Ishikawa (cell line): ENCODE measurements around the gene IGFN1.

ENCODE experiments used
- CEBPB ChIP-seq: IDR thresholded peaks from 2 replicates; pipeline ENCODE4 v1.6.1; 2012
- CREB1 ChIP-seq: IDR thresholded peaks from 2 replicates; pipeline ENCODE4 v1.6.1; 2012; ENCODE audit warnings: low read depth
- EGR1 ChIP-seq: IDR thresholded peaks from 2 replicates; pipeline ENCODE4 v1.6.1; 2012
- EP300 ChIP-seq: IDR thresholded peaks from 2 replicates; pipeline ENCODE4 v1.6.1; 2012; ENCODE audit warnings: borderline replicate concordance
- FOXM1 ChIP-seq: IDR thresholded peaks from 2 replicates; pipeline ENCODE4 v1.6.1; 2012; ENCODE audit warnings: low read depth, borderline replicate concordance
- MAX ChIP-seq: IDR thresholded peaks from 2 replicates; pipeline ENCODE4 v1.6.1; 2012
- NFIC ChIP-seq: IDR thresholded peaks from 2 replicates; pipeline ENCODE4 v1.6.1; 2012
- RAD21 ChIP-seq: IDR thresholded peaks from 2 replicates; pipeline ENCODE4 v1.6.1; 2012; ENCODE audit warnings: low read depth
- REST ChIP-seq: IDR thresholded peaks from 2 replicates; pipeline ENCODE4 v1.6.1; 2012; ENCODE audit warnings: low read depth, mild to moderate bottlenecking
- TAF1 ChIP-seq: IDR thresholded peaks from 2 replicates; pipeline ENCODE4 v1.6.1; 2012; ENCODE audit warnings: low read depth, mild to moderate bottlenecking
- TEAD4 ChIP-seq: IDR thresholded peaks from 2 replicates; pipeline ENCODE4 v1.6.1; 2012
- YY1 ChIP-seq: IDR thresholded peaks from 2 replicates; pipeline ENCODE4 v1.6.1; 2012; ENCODE audit warnings: low read depth
- ZBTB7A ChIP-seq: IDR thresholded peaks from 2 replicates; pipeline ENCODE4 v1.6.1; 2012; ENCODE audit warnings: low read depth
- TF ChIP-seq, protein P1 (sequence below): IDR thresholded peaks from 2 replicates; pipeline ENCODE4 v1.6.1; 2012

GRCh38 chr1:201277441-201277840, 86.8 kb downstream of the IGFN1 start:
- no peak for TF ChIP-seq ZBTB7A
- no peak for TF ChIP-seq EP300
- TF ChIP-seq MAX = no peak
- TF ChIP-seq RAD21 = no peak
- no peak for TF ChIP-seq CREB1
- TF ChIP-seq CEBPB = no peak
- TF ChIP-seq YY1 = no peak
- no peak for TF ChIP-seq NFIC
- TF ChIP-seq, protein P1, sequence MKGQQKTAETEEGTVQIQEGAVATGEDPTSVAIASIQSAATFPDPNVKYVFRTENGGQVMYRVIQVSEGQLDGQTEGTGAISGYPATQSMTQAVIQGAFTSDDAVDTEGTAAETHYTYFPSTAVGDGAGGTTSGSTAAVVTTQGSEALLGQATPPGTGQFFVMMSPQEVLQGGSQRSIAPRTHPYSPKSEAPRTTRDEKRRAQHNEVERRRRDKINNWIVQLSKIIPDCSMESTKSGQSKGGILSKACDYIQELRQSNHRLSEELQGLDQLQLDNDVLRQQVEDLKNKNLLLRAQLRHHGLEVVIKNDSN = no peak
- no peak for TF ChIP-seq TAF1
- no peak for TF ChIP-seq EGR1
- TF ChIP-seq FOXM1 = no peak
- no peak for TF ChIP-seq REST
- TF ChIP-seq TEAD4 = no peak
